Muscle of arm (tissue), 12 donors: Measurements from ENCODE around the gene FYN. TPM values are rescaled to one million over a fixed set of nuclear protein-coding genes. Genes with fewer than 3 reads are reported as not detected.
A peak's percentile ranks its signal among the peaks of the same experiment; 100 is the strongest.
"Not testable (repeated sequence)": the region's sequence is repeated elsewhere in the genome, so short reads cannot be mapped to it uniquely, and the experiment has no call there.

Experiments
- DNase-seq: peaks from one replicate; pipeline ENCODE4 v3.0.0-alpha.2; 2013
- polyA plus RNA-seq, 12 donors: library from polyadenylated mRNA; unstranded; fragments of 120-200 nt; gene quantifications; one replicate each; pipeline ENCODE4 v1.2.1, GENCODE V29; 2013; ENCODE audit not compliant: insufficient read length in 12 of 12

FYN gene
- polyA plus RNA-seq, 12 donors: 98.4 to 184 (median 152) TPM; not detected in 1

GRCh38 chr6:111886793-111887192 lies 13.5 kb upstream of the FYN start:
- DNase-seq: not testable (repeated sequence)

- DNase-seq: no peak
Observed at GRCh38 chr6:111885373-111886027, 12.2 kb upstream of the FYN start.

- DNase-seq: no peak
Observed at GRCh38 chr6:111884068-111884467, 10.8 kb upstream of the FYN start.

GRCh38 chr6:111880181-111880888 lies 7.1 kb upstream of the FYN start:
- no peak for DNase-seq

GRCh38 chr6:111875741-111876140 lies 2.5 kb upstream of the FYN start:
- no peak for DNase-seq

- peak; percentile 50 for DNase-seq
Observed at GRCh38 chr6:111874025-111874415, 768 bp upstream of the FYN start.

- DNase-seq: peak; percentile 67
Observed at GRCh38 chr6:111872401-111873177, 663 bp downstream of the FYN start.

GRCh38 chr6:111871725-111872400 lies 1.4 kb downstream of the FYN start:
- no peak for DNase-seq

- no peak for DNase-seq
Observed at GRCh38 chr6:111871207-111871606, 2.0 kb downstream of the FYN start.

- DNase-seq: no peak
Observed at GRCh38 chr6:111870742-111871064, 2.5 kb downstream of the FYN start.

- no peak for DNase-seq
Observed at GRCh38 chr6:111870051-111870741, 3.1 kb downstream of the FYN start.

- no peak for DNase-seq
Observed at GRCh38 chr6:111866857-111867256, 6.4 kb downstream of the FYN start.

GRCh38 chr6:111865909-111866546 lies 7.2 kb downstream of the FYN start:
- no peak for DNase-seq

- no peak for DNase-seq
Observed at GRCh38 chr6:111865049-111865585, 8.1 kb downstream of the FYN start.

GRCh38 chr6:111864138-111865048 lies 8.9 kb downstream of the FYN start:
- no peak for DNase-seq

- no peak for DNase-seq
Observed at GRCh38 chr6:111862741-111863140, 10.5 kb downstream of the FYN start.

- DNase-seq: no peak
Observed at GRCh38 chr6:111862314-111862713, 10.9 kb downstream of the FYN start.

- no peak for DNase-seq
Observed at GRCh38 chr6:111861431-111861885, 11.8 kb downstream of the FYN start.

GRCh38 chr6:111858347-111858746 lies 14.9 kb downstream of the FYN start:
- no peak for DNase-seq
